Choroid plexus epithelial cell (primary cell): Measurements from ENCODE around the gene FRYL.

Experiments used
- DNase-seq: peaks from one replicate; pipeline ENCODE4 v3.0.0-alpha.2; 2010; ENCODE audit warnings: low read depth
- H3K4me3 ChIP-seq: 2 replicates; pipeline ENCODE4 v1.5.1; 2011; ENCODE audit warnings: low read depth, mild to moderate bottlenecking, control low read depth, low read length, moderate library complexity
- CTCF ChIP-seq: conservative IDR thresholded peaks from 2 replicates; pipeline ENCODE4 v1.5.1; 2011; ENCODE audit warnings: low read depth, mild to moderate bottlenecking, control low read depth, inconsistent platforms, low read length, moderate library complexity

FRYL gene

GRCh38 chr4:48538358-48538757, 241.7 kb downstream of the FRYL start:
- H3K4me3 ChIP-seq, result no peak overlapping the region
- DNase-seq, result no peak
- no peak for TF ChIP-seq CTCF

GRCh38 chr4:48526406-48526805, 253.7 kb downstream of the FRYL start:
- no peak overlapping the region for H3K4me3 ChIP-seq
- TF ChIP-seq CTCF, result no peak
- DNase-seq, result no peak

GRCh38 chr4:48518143-48518542, 261.9 kb downstream of the FRYL start:
- H3K4me3 ChIP-seq, result no peak overlapping the region
- no peak for DNase-seq
- TF ChIP-seq CTCF, result no peak

- DNase-seq, result no peak
- H3K4me3 ChIP-seq, result no peak overlapping the region
- no peak for TF ChIP-seq CTCF
Measured at GRCh38 chr4:48509543-48509942, 270.5 kb downstream of the FRYL start.

- no peak overlapping the region for H3K4me3 ChIP-seq
- no peak for TF ChIP-seq CTCF
- DNase-seq, result no peak
Measured at GRCh38 chr4:48506716-48507115, 273.4 kb downstream of the FRYL start.

GRCh38 chr4:48504352-48504751, 275.7 kb downstream of the FRYL start:
- H3K4me3 ChIP-seq, result no peak overlapping the region
- no peak for DNase-seq
- no peak for TF ChIP-seq CTCF

GRCh38 chr4:48504026-48504330, 276.1 kb downstream of the FRYL start:
- no peak for TF ChIP-seq CTCF
- no peak overlapping the region for H3K4me3 ChIP-seq
- DNase-seq, result no peak
